ENCODE data around the gene KRCC1. TPM values are rescaled to one million over a fixed set of nuclear protein-coding genes. Genes with fewer than 3 reads are reported as not detected.

KRCC1 gene
- 24.6 and 24.8 TPM in 2 replicates for total RNA-seq

GRCh38 chr2:88055371-88056128 lies at the start of gene KRCC1:
Gene KRCC1, minus strand, starts transcription at chr2:88055783. Its CDS starts 27,220 bp downstream, at chr2:88028563.

GRCh38 chr2:88067598-88067997 lies 12.0 kb upstream of the KRCC1 start, which contains the start of gene SMYD1:
Gene SMYD1, plus strand, starts transcription at chr2:88067825. Its CDS starts 40 bp downstream, at chr2:88067865.

GRCh38 chr2:88016086-88016959 lies 39.3 kb downstream of the KRCC1 start, which contains the start of gene RNU2-63P:
Gene RNU2-63P, minus strand, starts transcription at chr2:88016547.

Other genes starting within 250 kb of the KRCC1 start
- gene RGPD2, start 230.0 kb downstream of the KRCC1 start, total RNA-seq: 2.3 TPM in 1 of 2 replicates, not detected in the other
- gene RNU2-63P, start 39.2 kb downstream of the KRCC1 start, total RNA-seq: not detected in 2 replicates
- not detected in 2 replicates for gene SMYD1, start 12.0 kb upstream of the KRCC1 start, total RNA-seq
- gene FABP1, start 72.3 kb upstream of the KRCC1 start, total RNA-seq: not detected in 2 replicates
- gene THNSL2, start 114.6 kb upstream of the KRCC1 start, total RNA-seq: 6.6 and 7.4 TPM in 2 replicates

Data from myometrial cell (primary cell).